Loucy (cell line): ENCODE measurements around the gene NAALADL2.

Source experiments
- H2AFZ ChIP-seq: fragments of 200-600 bp; sonication (generic); 2 replicates; pipeline ENCODE4 v1.6.0; 2016; ENCODE audit warnings: antibody characterized with exemption, mild to moderate bottlenecking, low read length, moderate library complexity
- H3F3A ChIP-seq: fragments of 200-600 bp; 2 replicates; pipeline ENCODE4 v1.6.0; 2016; ENCODE audit warnings: antibody characterized with exemption, low read depth, mild to moderate bottlenecking
- H3K27me3 ChIP-seq: fragments of 200-600 bp; sonication (generic); 2 replicates; pipeline ENCODE4 v1.6.1; 2014; ENCODE audit warnings: low read length, mild to moderate bottlenecking; ENCODE audit not compliant: insufficient read depth, poor library complexity, severe bottlenecking
- H3K36me3 ChIP-seq: fragments of 200-600 bp; sonication (generic); 2 replicates; pipeline ENCODE4 v1.6.1; 2016; ENCODE audit warnings: low read length; ENCODE audit not compliant: insufficient read depth
- H3K4me1 ChIP-seq: fragments of 200-600 bp; sonication (generic); 2 replicates; pipeline ENCODE4 v1.5.1; 2014; ENCODE audit warnings: low read length, mild to moderate bottlenecking; ENCODE audit not compliant: insufficient read depth, poor library complexity, severe bottlenecking
- H3K4me2 ChIP-seq: fragments of 200-600 bp; sonication (generic); 2 replicates; pipeline ENCODE4 v1.6.0; 2014; ENCODE audit warnings: antibody characterized with exemption, low read length, low read depth, mild to moderate bottlenecking; ENCODE audit not compliant: poor library complexity, severe bottlenecking
- H3K4me3 ChIP-seq: fragments of 200-600 bp; sonication (generic); 2 replicates; pipeline ENCODE4 v1.5.1; 2014; ENCODE audit warnings: low read length, mild to moderate bottlenecking, mixed read lengths; ENCODE audit not compliant: poor library complexity, severe bottlenecking
- H3K79me2 ChIP-seq: fragments of 200-600 bp; sonication (generic); 2 replicates; pipeline ENCODE4 v1.6.1; 2014; ENCODE audit warnings: low read length; ENCODE audit not compliant: insufficient read depth
- H3K9ac ChIP-seq: fragments of 200-600 bp; sonication (generic); 2 replicates; pipeline ENCODE4 v1.6.0; 2014; ENCODE audit warnings: mild to moderate bottlenecking, low read depth, low read length, moderate library complexity; ENCODE audit not compliant: poor library complexity, severe bottlenecking
- H3K9me2 ChIP-seq: fragments of 200-600 bp; sonication (generic); replicated peaks from 2 replicates; pipeline ENCODE4 v1.6.1; 2016; ENCODE audit warnings: low read depth, low read length, mixed read lengths
- H3K9me3 ChIP-seq: fragments of 200-600 bp; sonication (generic); 2 replicates; pipeline ENCODE4 v1.6.1; 2014; ENCODE audit warnings: mild to moderate bottlenecking, antibody characterized with exemption, low read length, low read depth; ENCODE audit not compliant: insufficient read depth
- H4K20me1 ChIP-seq: fragments of 200-600 bp; sonication (generic); 2 replicates; pipeline ENCODE4 v1.6.0; 2014; ENCODE audit warnings: antibody characterized with exemption, low read length, mild to moderate bottlenecking; ENCODE audit not compliant: insufficient read depth, poor library complexity, severe bottlenecking
- EZH2phosphoT487 ChIP-seq: fragments of 200-600 bp; IDR thresholded peaks from 2 replicates; pipeline ENCODE4 v1.6.1; 2018; ENCODE audit warnings: antibody characterized with exemption, mild to moderate bottlenecking, moderate library complexity, borderline replicate concordance
- TF ChIP-seq, protein P1 (sequence below): fragments of 200-600 bp; sonication (generic); conservative IDR thresholded peaks from 2 replicates; pipeline ENCODE4 v1.5.1; 2014; ENCODE audit warnings: mild to moderate bottlenecking, antibody characterized with exemption, low read length

Gene NAALADL2

GRCh38 chr3:175443682-175444081 is 584.5 kb downstream of the NAALADL2 start:
- no peak overlapping the region for H3K4me2 ChIP-seq
- no peak overlapping the region for H3K9ac ChIP-seq
- no peaks in the 10 kb centered on the region for H3F3A ChIP-seq
- H3K9me2 ChIP-seq = no peaks in the 10 kb centered on the region
- no peaks in the 10 kb centered on the region for H3K79me2 ChIP-seq
- no peaks in the 10 kb centered on the region for H3K36me3 ChIP-seq
- no peaks in the 10 kb centered on the region for H4K20me1 ChIP-seq
- no peaks in the 10 kb centered on the region for H3K9me3 ChIP-seq
- no peaks in the 10 kb centered on the region for H3K4me1 ChIP-seq
- H3K4me3 ChIP-seq = no peak overlapping the region
- no peaks in the 10 kb centered on the region for H3K27me3 ChIP-seq
- no peak overlapping the region for H2AFZ ChIP-seq
- TF ChIP-seq EZH2phosphoT487 = no peak
- TF ChIP-seq, protein P1, sequence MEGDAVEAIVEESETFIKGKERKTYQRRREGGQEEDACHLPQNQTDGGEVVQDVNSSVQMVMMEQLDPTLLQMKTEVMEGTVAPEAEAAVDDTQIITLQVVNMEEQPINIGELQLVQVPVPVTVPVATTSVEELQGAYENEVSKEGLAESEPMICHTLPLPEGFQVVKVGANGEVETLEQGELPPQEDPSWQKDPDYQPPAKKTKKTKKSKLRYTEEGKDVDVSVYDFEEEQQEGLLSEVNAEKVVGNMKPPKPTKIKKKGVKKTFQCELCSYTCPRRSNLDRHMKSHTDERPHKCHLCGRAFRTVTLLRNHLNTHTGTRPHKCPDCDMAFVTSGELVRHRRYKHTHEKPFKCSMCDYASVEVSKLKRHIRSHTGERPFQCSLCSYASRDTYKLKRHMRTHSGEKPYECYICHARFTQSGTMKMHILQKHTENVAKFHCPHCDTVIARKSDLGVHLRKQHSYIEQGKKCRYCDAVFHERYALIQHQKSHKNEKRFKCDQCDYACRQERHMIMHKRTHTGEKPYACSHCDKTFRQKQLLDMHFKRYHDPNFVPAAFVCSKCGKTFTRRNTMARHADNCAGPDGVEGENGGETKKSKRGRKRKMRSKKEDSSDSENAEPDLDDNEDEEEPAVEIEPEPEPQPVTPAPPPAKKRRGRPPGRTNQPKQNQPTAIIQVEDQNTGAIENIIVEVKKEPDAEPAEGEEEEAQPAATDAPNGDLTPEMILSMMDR = no peak

GRCh38 chr3:175445741-175446140 is 586.6 kb downstream of the NAALADL2 start:
- H3K9ac ChIP-seq = no peak overlapping the region
- no peaks in the 10 kb centered on the region for H3K36me3 ChIP-seq
- H3F3A ChIP-seq = no peaks in the 10 kb centered on the region
- H2AFZ ChIP-seq = no peak overlapping the region
- H3K4me2 ChIP-seq = no peak overlapping the region
- H4K20me1 ChIP-seq = no peaks in the 10 kb centered on the region
- H3K9me3 ChIP-seq = no peaks in the 10 kb centered on the region
- H3K27me3 ChIP-seq = no peaks in the 10 kb centered on the region
- H3K9me2 ChIP-seq = no peaks in the 10 kb centered on the region
- no peak overlapping the region for H3K4me3 ChIP-seq
- H3K79me2 ChIP-seq = no peaks in the 10 kb centered on the region
- no peaks in the 10 kb centered on the region for H3K4me1 ChIP-seq
- TF ChIP-seq, protein P1 = no peak
- TF ChIP-seq EZH2phosphoT487 = no peak

DNA sequence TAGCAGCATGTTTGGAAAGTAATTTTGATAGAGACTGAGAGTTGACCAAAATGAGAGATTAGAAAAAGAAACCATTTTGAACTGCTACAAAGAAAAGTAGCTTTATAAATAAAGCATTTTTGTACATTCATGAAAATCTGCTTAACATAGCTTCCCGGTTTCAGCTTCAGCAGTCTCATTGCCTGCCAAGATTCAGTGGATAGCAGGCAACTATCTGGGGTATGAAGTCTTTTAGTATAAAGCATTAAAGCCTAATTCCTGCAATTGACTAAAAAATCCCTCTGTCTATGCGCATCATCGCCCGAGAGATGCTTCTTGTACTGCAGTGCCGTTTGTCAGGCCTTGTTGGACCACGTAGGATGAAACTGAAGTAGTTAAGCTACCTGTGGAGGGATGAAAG is 588.4 kb downstream of the NAALADL2 start:
- Histone ChIP-seq H3K36me3 (no peaks in the 10 kb centered on the region), H3K4me3 (no peak overlapping the region), H3K9me3 (no peaks in the 10 kb centered on the region), H3K79me2 (no peaks in the 10 kb centered on the region), H2AFZ (no peak overlapping the region), H3K9me2 (no peaks in the 10 kb centered on the region), H3K4me2 (no peak overlapping the region), H3F3A (no peaks in the 10 kb centered on the region), H3K4me1 (no peaks in the 10 kb centered on the region), H4K20me1 (no peaks in the 10 kb centered on the region), H3K9ac (no peak overlapping the region), H3K27me3 (no peaks in the 10 kb centered on the region)
- TF ChIP-seq, protein P1 = no peak
- TF ChIP-seq EZH2phosphoT487 = no peak
